ENCODE results near the gene MARCHF10. TPM values are rescaled to one million over a fixed set of nuclear protein-coding genes. Genes with fewer than 3 reads are reported as not detected.
"Not testable (repeated sequence)": the region's sequence is repeated elsewhere in the genome, so short reads cannot be mapped to it uniquely, and the experiment has no call there.

The MARCHF10 gene
- total RNA-seq, 5 donors from 2014 or later (not counting 1 experiment from before 2014, with no cell fraction given): 0.10 to 0.23 (median 0.13) TPM; not detected in 2

- peaks cover 16 to 18% of the 10 kb centered on the region in 2 donors for H3K27me3 Mint-ChIP-seq
- DNase-seq: no peak
- no peak overlapping the region for H3K27ac ChIP-seq (ENCODE audit: low read length)
- no peak overlapping the region for H3K4me3 Mint-ChIP-seq
- no peak overlapping the region for H3K27ac Mint-ChIP-seq
- H3K4me3 ChIP-seq (ENCODE audit: control insufficient read depth in 1 of 2, extremely low read depth in 1 of 2, low read length in 1 of 2): no peak overlapping the region
- no peaks in the 10 kb centered on the region for H3K36me3 ChIP-seq (ENCODE audit: control insufficient read depth in 2 of 2, extremely low read depth in 1 of 2, insufficient read depth in 1 of 2, low read length in 1 of 2)
- H3K4me1 ChIP-seq (ENCODE audit: control insufficient read depth in 1 of 2, extremely low read depth in 1 of 2, insufficient read depth in 2 of 2, low read length in 2 of 2): no peaks in the 10 kb centered on the region
- H3K9me3 ChIP-seq: no peaks in the 10 kb centered on the region
- H3K4me1 Mint-ChIP-seq: no peaks in the 10 kb centered on the region
- peaks cover 0 to 8% (median 4%) of the 10 kb centered on the region in 3 donors for H3K9me3 Mint-ChIP-seq
- peaks cover 0 to 4% of the 10 kb centered on the region in 2 experiments for H3K27me3 ChIP-seq (replicated peaks in 1 of 2; ENCODE audit: control insufficient read depth in 2 of 2, extremely low read depth in 1 of 2, insufficient read depth in 2 of 2, low read length in 1 of 2)
- ATAC-seq (replicated peaks in 1 of 4): no peak
- ChIA-PET CTCF (no interaction called here), POLR2A (no interaction called here)
- WGBS (ENCODE audit: insufficient coverage): no CpG with 5 or more reads among the region's 2 CpGs
- peaks cover 3% of the 10 kb centered on the region for H3K36me3 Mint-ChIP-seq
Measured at GRCh38 chr17:62786646-62787045, 21.5 kb downstream of the MARCHF10 start.

- H3K27ac Mint-ChIP-seq; H3K9me3 ChIP-seq; H3K4me3 Mint-ChIP-seq; H3K27me3 ChIP-seq (replicated peaks in 1 of 2; ENCODE audit: control insufficient read depth in 2 of 2, extremely low read depth in 1 of 2, insufficient read depth in 2 of 2, low read length in 1 of 2); H3K4me1 ChIP-seq (ENCODE audit: control insufficient read depth in 1 of 2, extremely low read depth in 1 of 2, insufficient read depth in 2 of 2, low read length in 2 of 2); H3K36me3 ChIP-seq (ENCODE audit: control insufficient read depth in 2 of 2, extremely low read depth in 1 of 2, insufficient read depth in 1 of 2, low read length in 1 of 2); H3K4me1 Mint-ChIP-seq; DNase-seq; H3K4me3 ChIP-seq (ENCODE audit: control insufficient read depth in 1 of 2, extremely low read depth in 1 of 2, low read length in 1 of 2); ATAC-seq (replicated peaks in 1 of 4); POLR2A ChIA-PET; H3K27ac ChIP-seq (ENCODE audit: low read length); H3K36me3 Mint-ChIP-seq; CTCF ChIA-PET; H3K9me3 Mint-ChIP-seq: not testable (repeated sequence)
- WGBS (ENCODE audit: insufficient coverage): no CpG with 5 or more reads among the region's 1 CpG
- peaks cover 16 to 18% of the 10 kb centered on the region in 2 donors for H3K27me3 Mint-ChIP-seq
Measured at GRCh38 chr17:62785983-62786382, 22.1 kb downstream of the MARCHF10 start.

GRCh38 chr17:62782730-62783270 lies 25.3 kb downstream of the MARCHF10 start:
- Histone ChIP-seq H3K36me3 (ENCODE audit: control insufficient read depth in 2 of 2, extremely low read depth in 1 of 2, insufficient read depth in 1 of 2, low read length in 1 of 2) (no peaks in the 10 kb centered on the region), H3K27me3 (replicated peaks in 1 of 2; ENCODE audit: control insufficient read depth in 2 of 2, extremely low read depth in 1 of 2, insufficient read depth in 2 of 2, low read length in 1 of 2) (no peaks in the 10 kb centered on the region), H3K27ac (ENCODE audit: low read length) (no peak overlapping the region), H3K4me1 (ENCODE audit: control insufficient read depth in 1 of 2, extremely low read depth in 1 of 2, insufficient read depth in 2 of 2, low read length in 2 of 2) (no peaks in the 10 kb centered on the region), H3K4me3 (ENCODE audit: control insufficient read depth in 1 of 2, extremely low read depth in 1 of 2, low read length in 1 of 2) (no peak overlapping the region), H3K9me3 (no peaks in the 10 kb centered on the region)
- WGBS (ENCODE audit: insufficient coverage): no CpG with 5 or more reads among the region's 1 CpG
- no peaks in the 10 kb centered on the region for H3K4me1 Mint-ChIP-seq
- no peak overlapping the region for H3K27ac Mint-ChIP-seq
- DNase-seq (no peak), ATAC-seq (replicated peaks in 1 of 4) (no peak)
- no peak overlapping the region for H3K4me3 Mint-ChIP-seq
- ChIA-PET CTCF (no interaction called here), POLR2A (no interaction called here)
- H3K9me3 Mint-ChIP-seq: peaks cover 0 to 8% (median 4%) of the 10 kb centered on the region in 3 donors
- peaks cover 13 to 21% of the 10 kb centered on the region in 2 donors for H3K27me3 Mint-ChIP-seq
- H3K36me3 Mint-ChIP-seq: peaks cover 3% of the 10 kb centered on the region

- DNase-seq: no peak
- Histone ChIP-seq H3K36me3 (ENCODE audit: control insufficient read depth in 2 of 2, extremely low read depth in 1 of 2, insufficient read depth in 1 of 2, low read length in 1 of 2) (no peaks in the 10 kb centered on the region), H3K27ac (ENCODE audit: low read length) (no peak overlapping the region), H3K9me3 (no peaks in the 10 kb centered on the region), H3K4me1 (ENCODE audit: control insufficient read depth in 1 of 2, extremely low read depth in 1 of 2, insufficient read depth in 2 of 2, low read length in 2 of 2) (no peaks in the 10 kb centered on the region), H3K4me3 (ENCODE audit: control insufficient read depth in 1 of 2, extremely low read depth in 1 of 2, low read length in 1 of 2) (no peak overlapping the region), H3K27me3 (replicated peaks in 1 of 2; ENCODE audit: control insufficient read depth in 2 of 2, extremely low read depth in 1 of 2, insufficient read depth in 2 of 2, low read length in 1 of 2) (no peaks in the 10 kb centered on the region)
- peaks cover 3% of the 10 kb centered on the region for H3K36me3 Mint-ChIP-seq
- no peak for ATAC-seq (replicated peaks in 1 of 4)
- peaks cover 0 to 8% (median 4%) of the 10 kb centered on the region in 3 donors for H3K9me3 Mint-ChIP-seq
- H3K27ac Mint-ChIP-seq: no peak overlapping the region
- no peak overlapping the region for H3K4me3 Mint-ChIP-seq
- CTCF ChIA-PET: no interaction called here
- POLR2A ChIA-PET: no interaction called here
- WGBS (ENCODE audit: insufficient coverage): no CpG with 5 or more reads among the region's 2 CpGs
- no peaks in the 10 kb centered on the region for H3K4me1 Mint-ChIP-seq
- peaks cover 13 to 21% of the 10 kb centered on the region in 2 donors for H3K27me3 Mint-ChIP-seq
Measured at GRCh38 chr17:62781831-62782251, 26.3 kb downstream of the MARCHF10 start.

GRCh38 chr17:62781356-62781755 lies 26.8 kb downstream of the MARCHF10 start:
- ATAC-seq (replicated peaks in 1 of 4) (no peak), DNase-seq (no peak)
- H3K4me1 Mint-ChIP-seq: no peaks in the 10 kb centered on the region
- no peak overlapping the region for H3K27ac Mint-ChIP-seq
- H3K4me1 ChIP-seq (ENCODE audit: control insufficient read depth in 1 of 2, extremely low read depth in 1 of 2, insufficient read depth in 2 of 2, low read length in 2 of 2): no peaks in the 10 kb centered on the region
- ChIA-PET CTCF (no interaction called here), POLR2A (no interaction called here)
- no peaks in the 10 kb centered on the region for H3K27me3 ChIP-seq (replicated peaks in 1 of 2; ENCODE audit: control insufficient read depth in 2 of 2, extremely low read depth in 1 of 2, insufficient read depth in 2 of 2, low read length in 1 of 2)
- H3K27me3 Mint-ChIP-seq: peaks cover 13 to 21% of the 10 kb centered on the region in 2 donors
- no peak overlapping the region for H3K27ac ChIP-seq (ENCODE audit: low read length)
- peaks cover 3% of the 10 kb centered on the region for H3K36me3 Mint-ChIP-seq
- H3K4me3 Mint-ChIP-seq: no peak overlapping the region
- 100% methylated on average over 1 of the region's 3 CpGs for WGBS (ENCODE audit: insufficient coverage)
- H3K9me3 ChIP-seq: no peaks in the 10 kb centered on the region
- no peaks in the 10 kb centered on the region for H3K36me3 ChIP-seq (ENCODE audit: control insufficient read depth in 2 of 2, extremely low read depth in 1 of 2, insufficient read depth in 1 of 2, low read length in 1 of 2)
- H3K4me3 ChIP-seq (ENCODE audit: control insufficient read depth in 1 of 2, extremely low read depth in 1 of 2, low read length in 1 of 2): no peak overlapping the region
- H3K9me3 Mint-ChIP-seq: peaks cover 0 to 8% (median 4%) of the 10 kb centered on the region in 3 donors

GRCh38 chr17:62780951-62781350 lies 27.2 kb downstream of the MARCHF10 start:
- Histone ChIP-seq H3K36me3 (ENCODE audit: control insufficient read depth in 2 of 2, extremely low read depth in 1 of 2, insufficient read depth in 1 of 2, low read length in 1 of 2) (no peaks in the 10 kb centered on the region), H3K4me1 (ENCODE audit: control insufficient read depth in 1 of 2, extremely low read depth in 1 of 2, insufficient read depth in 2 of 2, low read length in 2 of 2) (no peaks in the 10 kb centered on the region), H3K27me3 (replicated peaks in 1 of 2; ENCODE audit: control insufficient read depth in 2 of 2, extremely low read depth in 1 of 2, insufficient read depth in 2 of 2, low read length in 1 of 2) (no peaks in the 10 kb centered on the region), H3K9me3 (no peaks in the 10 kb centered on the region), H3K4me3 (ENCODE audit: control insufficient read depth in 1 of 2, extremely low read depth in 1 of 2, low read length in 1 of 2) (no peak overlapping the region), H3K27ac (ENCODE audit: low read length) (no peak overlapping the region)
- H3K4me3 Mint-ChIP-seq: no peak overlapping the region
- ATAC-seq (replicated peaks in 1 of 4): no peak
- CTCF ChIA-PET: no interaction called here
- WGBS (ENCODE audit: insufficient coverage): 93% methylated on average over 3 of the region's 6 CpGs
- peaks cover 3% of the 10 kb centered on the region for H3K36me3 Mint-ChIP-seq
- POLR2A ChIA-PET: no interaction called here
- no peak overlapping the region for H3K27ac Mint-ChIP-seq
- H3K4me1 Mint-ChIP-seq: no peaks in the 10 kb centered on the region
- peaks cover 13 to 21% of the 10 kb centered on the region in 2 donors for H3K27me3 Mint-ChIP-seq
- DNase-seq: no peak
- H3K9me3 Mint-ChIP-seq: peaks cover 0 to 8% (median 4%) of the 10 kb centered on the region in 3 donors

- POLR2A ChIA-PET: no interaction called here
- Histone ChIP-seq H3K27ac (ENCODE audit: low read length) (no peak overlapping the region), H3K9me3 (no peaks in the 10 kb centered on the region), H3K4me3 (ENCODE audit: control insufficient read depth in 1 of 2, extremely low read depth in 1 of 2, low read length in 1 of 2) (no peak overlapping the region), H3K36me3 (ENCODE audit: control insufficient read depth in 2 of 2, extremely low read depth in 1 of 2, insufficient read depth in 1 of 2, low read length in 1 of 2) (no peaks in the 10 kb centered on the region), H3K4me1 (ENCODE audit: control insufficient read depth in 1 of 2, extremely low read depth in 1 of 2, insufficient read depth in 2 of 2, low read length in 2 of 2) (no peaks in the 10 kb centered on the region), H3K27me3 (replicated peaks in 1 of 2; ENCODE audit: control insufficient read depth in 2 of 2, extremely low read depth in 1 of 2, insufficient read depth in 2 of 2, low read length in 1 of 2) (no peaks in the 10 kb centered on the region)
- DNase-seq (no peak), ATAC-seq (replicated peaks in 1 of 4) (no peak)
- CTCF ChIA-PET: no interaction called here
- peaks cover 0 to 8% (median 4%) of the 10 kb centered on the region in 3 donors for H3K9me3 Mint-ChIP-seq
- 100% methylated on average over 5 of the region's 7 CpGs for WGBS (ENCODE audit: insufficient coverage)
- no peak overlapping the region for H3K4me3 Mint-ChIP-seq
- peaks cover 13 to 21% of the 10 kb centered on the region in 2 donors for H3K27me3 Mint-ChIP-seq
- H3K27ac Mint-ChIP-seq: no peak overlapping the region
- peaks cover 3% of the 10 kb centered on the region for H3K36me3 Mint-ChIP-seq
- H3K4me1 Mint-ChIP-seq: no peaks in the 10 kb centered on the region
Measured at GRCh38 chr17:62780269-62780668, 27.8 kb downstream of the MARCHF10 start.

Data from T-cell (primary cell).